Esophagus squamous epithelium (tissue), 4 donors: ENCODE data around the gene BGN.

Experiments used
- POLR2A ChIP-seq, 4 donors: fragments of 450-650 bp; IDR thresholded peaks; one replicate each; pipeline ENCODE4 v1.6.1; 2017; ENCODE audit warnings: antibody characterized with exemption in 4 of 4, mild to moderate bottlenecking in 4 of 4, moderate library complexity in 3 of 4
- TF ChIP-seq, protein P1 (sequence below), 6 experiments: fragments of 450-650 bp in 4 of 6; fragments of 200-600 bp in 2 of 6; sonication (generic) in 2 of 6; IDR thresholded peaks; one replicate each; pipeline ENCODE4 v1.5.1; 2016 to 2019; ENCODE audit warnings: antibody characterized with exemption in 6 of 6, mild to moderate bottlenecking in 4 of 6, moderate library complexity in 4 of 6

DNA sequence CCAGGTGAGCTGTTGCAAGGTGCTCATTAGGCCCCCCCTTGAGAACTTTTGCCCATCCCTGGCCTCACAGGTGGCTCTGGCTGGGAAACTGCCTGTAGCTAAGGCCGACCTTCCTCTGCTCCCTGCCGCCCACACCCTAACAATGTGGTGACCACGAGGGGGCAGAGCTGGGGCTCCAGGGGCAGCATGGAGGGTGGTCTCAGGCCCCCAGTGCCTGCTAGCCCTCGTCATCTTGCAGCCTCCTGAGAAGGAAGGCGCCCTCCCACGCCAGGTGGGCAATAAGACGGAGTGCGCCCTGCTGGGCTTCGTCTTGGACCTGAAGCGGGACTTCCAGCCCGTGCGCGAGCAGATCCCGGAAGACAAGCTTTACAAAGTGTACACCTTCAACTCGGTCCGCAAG is 55.0 kb downstream of the BGN start:
- TF ChIP-seq, protein P1, sequence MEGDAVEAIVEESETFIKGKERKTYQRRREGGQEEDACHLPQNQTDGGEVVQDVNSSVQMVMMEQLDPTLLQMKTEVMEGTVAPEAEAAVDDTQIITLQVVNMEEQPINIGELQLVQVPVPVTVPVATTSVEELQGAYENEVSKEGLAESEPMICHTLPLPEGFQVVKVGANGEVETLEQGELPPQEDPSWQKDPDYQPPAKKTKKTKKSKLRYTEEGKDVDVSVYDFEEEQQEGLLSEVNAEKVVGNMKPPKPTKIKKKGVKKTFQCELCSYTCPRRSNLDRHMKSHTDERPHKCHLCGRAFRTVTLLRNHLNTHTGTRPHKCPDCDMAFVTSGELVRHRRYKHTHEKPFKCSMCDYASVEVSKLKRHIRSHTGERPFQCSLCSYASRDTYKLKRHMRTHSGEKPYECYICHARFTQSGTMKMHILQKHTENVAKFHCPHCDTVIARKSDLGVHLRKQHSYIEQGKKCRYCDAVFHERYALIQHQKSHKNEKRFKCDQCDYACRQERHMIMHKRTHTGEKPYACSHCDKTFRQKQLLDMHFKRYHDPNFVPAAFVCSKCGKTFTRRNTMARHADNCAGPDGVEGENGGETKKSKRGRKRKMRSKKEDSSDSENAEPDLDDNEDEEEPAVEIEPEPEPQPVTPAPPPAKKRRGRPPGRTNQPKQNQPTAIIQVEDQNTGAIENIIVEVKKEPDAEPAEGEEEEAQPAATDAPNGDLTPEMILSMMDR (IDR thresholded peaks at IDR 0.05), result no peak
- TF ChIP-seq POLR2A (IDR thresholded peaks at IDR 0.05), result no peak
